CD4-positive, alpha-beta T cell treated with Interleukin-21 for 1 hour (primary cell): ENCODE data around the gene PADI3.

ENCODE experiments used
- DNase-seq: peaks from one replicate; pipeline ENCODE4 v3.0.0-alpha.2; 2020

The PADI3 gene

GRCh38 chr1:17244821-17245740 lies 3.8 kb upstream of the PADI3 start:
- DNase-seq: no peak

- DNase-seq: no peak
Measured at GRCh38 chr1:17245816-17246325, 3.0 kb upstream of the PADI3 start.

- DNase-seq: no peak
Measured at GRCh38 chr1:17246971-17247370, 1.9 kb upstream of the PADI3 start.

GRCh38 chr1:17250601-17251000 lies 1.7 kb downstream of the PADI3 start:
- no peak for DNase-seq

GRCh38 chr1:17251246-17251645 lies 2.3 kb downstream of the PADI3 start:
- DNase-seq: no peak

GRCh38 chr1:17251701-17252376 lies 2.9 kb downstream of the PADI3 start:
- no peak for DNase-seq

GRCh38 chr1:17255336-17255735 lies 6.4 kb downstream of the PADI3 start:
- no peak for DNase-seq

GRCh38 chr1:17258116-17258757 lies 9.3 kb downstream of the PADI3 start:
- DNase-seq: no peak

- DNase-seq: no peak
Measured at GRCh38 chr1:17258758-17259130, 9.8 kb downstream of the PADI3 start.

- DNase-seq: no peak
Measured at GRCh38 chr1:17259233-17259873, 10.5 kb downstream of the PADI3 start.

- no peak for DNase-seq
Measured at GRCh38 chr1:17260264-17260663, 11.4 kb downstream of the PADI3 start.

- no peak for DNase-seq
Measured at GRCh38 chr1:17260738-17261137, 11.8 kb downstream of the PADI3 start.

- DNase-seq: no peak
Measured at GRCh38 chr1:17263936-17264335, 15.0 kb downstream of the PADI3 start.

- DNase-seq: no peak
Measured at GRCh38 chr1:17264470-17264869, 15.6 kb downstream of the PADI3 start.

- DNase-seq: no peak
Measured at GRCh38 chr1:17265162-17265561, 16.3 kb downstream of the PADI3 start.

- DNase-seq: no peak
Measured at GRCh38 chr1:17265950-17266349, 17.1 kb downstream of the PADI3 start.

- DNase-seq: no peak
Measured at GRCh38 chr1:17270891-17271765, 22.2 kb downstream of the PADI3 start.

GRCh38 chr1:17272066-17272465 lies 23.2 kb downstream of the PADI3 start:
- no peak for DNase-seq

- no peak for DNase-seq
Measured at GRCh38 chr1:17272646-17273045, 23.7 kb downstream of the PADI3 start.

GRCh38 chr1:17273096-17273495 lies 24.2 kb downstream of the PADI3 start:
- DNase-seq: no peak

GRCh38 chr1:17274186-17275170 lies 25.6 kb downstream of the PADI3 start:
- peak; percentile 5 for DNase-seq
